ENCODE data around the gene SDC1.
"Not testable (repeated sequence)": the region's sequence is repeated elsewhere in the genome, so short reads cannot be mapped to it uniquely, and the experiment has no call there.

Gene SDC1

GRCh38 chr2:20224716-20225293, at the start of gene SDC1:
Gene SDC1 (minus strand): TSS chr2:20225130. CDS start chr2:20224867, 263 bp downstream.
- DNase-seq (ENCODE audit: low read depth in 1 of 2, low spot score in 1 of 2), result peak; percentile 57 to 64
- in situ Hi-C loops (cut with HindIII; ENCODE audit: low pct_unique_long_range_greater_than_20kb, low sequenced_read_pairs), result no loop called here
- TF ChIP-seq JUND (IDR thresholded peaks at IDR 0.05; ENCODE audit: low read depth), result no peak

GRCh38 chr2:20273042-20273441, 48.1 kb upstream of the SDC1 start:
- no peak for TF ChIP-seq JUND (IDR thresholded peaks at IDR 0.05; ENCODE audit: low read depth)
- in situ Hi-C loops (cut with HindIII; ENCODE audit: low pct_unique_long_range_greater_than_20kb, low sequenced_read_pairs), result no loop called here

GRCh38 chr2:20268317-20268716, 43.4 kb upstream of the SDC1 start:
- DNase-seq (ENCODE audit: low read depth in 1 of 2, low spot score in 1 of 2); in situ Hi-C loops (cut with HindIII; ENCODE audit: low pct_unique_long_range_greater_than_20kb, low sequenced_read_pairs): not testable (repeated sequence)

More at GRCh38 chr2:20273042-20273441, 48.1 kb upstream of the SDC1 start:
- DNase-seq (ENCODE audit: low read depth in 1 of 2, low spot score in 1 of 2), result no peak

- DNase-seq (ENCODE audit: low read depth in 1 of 2, low spot score in 1 of 2), result no peak
- in situ Hi-C loops (cut with HindIII; ENCODE audit: low pct_unique_long_range_greater_than_20kb, low sequenced_read_pairs), result no loop called here
- no peak for TF ChIP-seq JUND (IDR thresholded peaks at IDR 0.05; ENCODE audit: low read depth)
Measured at GRCh38 chr2:20267529-20267928, 42.6 kb upstream of the SDC1 start.

GRCh38 chr2:20264629-20265028, 39.7 kb upstream of the SDC1 start:
- DNase-seq (ENCODE audit: low read depth in 1 of 2, low spot score in 1 of 2), result no peak
- in situ Hi-C loops (cut with HindIII; ENCODE audit: low pct_unique_long_range_greater_than_20kb, low sequenced_read_pairs), result no loop called here
- TF ChIP-seq JUND (IDR thresholded peaks at IDR 0.05; ENCODE audit: low read depth), result no peak

- no peak for DNase-seq (ENCODE audit: low read depth in 1 of 2, low spot score in 1 of 2)
- in situ Hi-C loops (cut with HindIII; ENCODE audit: low pct_unique_long_range_greater_than_20kb, low sequenced_read_pairs), result no loop called here
- no peak for TF ChIP-seq JUND (IDR thresholded peaks at IDR 0.05; ENCODE audit: low read depth)
Measured at GRCh38 chr2:20257411-20257810, 32.5 kb upstream of the SDC1 start.

GRCh38 chr2:20254731-20255130, 29.8 kb upstream of the SDC1 start:
- in situ Hi-C loops (cut with HindIII; ENCODE audit: low pct_unique_long_range_greater_than_20kb, low sequenced_read_pairs), result no loop called here
- no peak for TF ChIP-seq JUND (IDR thresholded peaks at IDR 0.05; ENCODE audit: low read depth)
- no peak for DNase-seq (ENCODE audit: low read depth in 1 of 2, low spot score in 1 of 2)

GRCh38 chr2:20250436-20250835, 25.5 kb upstream of the SDC1 start:
- no peak for TF ChIP-seq JUND (IDR thresholded peaks at IDR 0.05; ENCODE audit: low read depth)
- DNase-seq (ENCODE audit: low read depth in 1 of 2, low spot score in 1 of 2), result no peak
- in situ Hi-C loops (cut with HindIII; ENCODE audit: low pct_unique_long_range_greater_than_20kb, low sequenced_read_pairs), result no loop called here

- no peak for TF ChIP-seq JUND (IDR thresholded peaks at IDR 0.05; ENCODE audit: low read depth)
- in situ Hi-C loops (cut with HindIII; ENCODE audit: low pct_unique_long_range_greater_than_20kb, low sequenced_read_pairs), result no loop called here
Measured at GRCh38 chr2:20249170-20249569, 24.2 kb upstream of the SDC1 start.

GRCh38 chr2:20247084-20247483, 22.2 kb upstream of the SDC1 start:
- TF ChIP-seq JUND (IDR thresholded peaks at IDR 0.05; ENCODE audit: low read depth), result no peak
- in situ Hi-C loops (cut with HindIII; ENCODE audit: low pct_unique_long_range_greater_than_20kb, low sequenced_read_pairs), result no loop called here
- no peak for DNase-seq (ENCODE audit: low read depth in 1 of 2, low spot score in 1 of 2)

More at GRCh38 chr2:20249170-20249569, 24.2 kb upstream of the SDC1 start:
- DNase-seq (ENCODE audit: low read depth in 1 of 2, low spot score in 1 of 2), result no peak

- DNase-seq (ENCODE audit: low read depth in 1 of 2, low spot score in 1 of 2); in situ Hi-C loops (cut with HindIII; ENCODE audit: low pct_unique_long_range_greater_than_20kb, low sequenced_read_pairs): not testable (repeated sequence)
Measured at GRCh38 chr2:20243637-20244036, 18.7 kb upstream of the SDC1 start.

- DNase-seq (ENCODE audit: low read depth in 1 of 2, low spot score in 1 of 2), result peak in 1 of 2 experiments; percentile 33
- no peak for TF ChIP-seq JUND (IDR thresholded peaks at IDR 0.05; ENCODE audit: low read depth)
- in situ Hi-C loops (cut with HindIII; ENCODE audit: low pct_unique_long_range_greater_than_20kb, low sequenced_read_pairs), result no loop called here
Measured at GRCh38 chr2:20242727-20243377, 17.9 kb upstream of the SDC1 start.

- DNase-seq (ENCODE audit: low read depth in 1 of 2, low spot score in 1 of 2), result no peak
- TF ChIP-seq JUND (IDR thresholded peaks at IDR 0.05; ENCODE audit: low read depth), result no peak
- in situ Hi-C loops (cut with HindIII; ENCODE audit: low pct_unique_long_range_greater_than_20kb, low sequenced_read_pairs), result no loop called here
Measured at GRCh38 chr2:20241973-20242726, 17.2 kb upstream of the SDC1 start.

GRCh38 chr2:20240291-20240690, 15.4 kb upstream of the SDC1 start:
- DNase-seq (ENCODE audit: low read depth in 1 of 2, low spot score in 1 of 2); in situ Hi-C loops (cut with HindIII; ENCODE audit: low pct_unique_long_range_greater_than_20kb, low sequenced_read_pairs): not testable (repeated sequence)

Data from T47D (cell line).